Calu3 (cell line): Measurements from ENCODE around the gene ATP8A1. TPM values are rescaled to one million over a fixed set of nuclear protein-coding genes. Genes with fewer than 3 reads are reported as not detected.

Source experiments
- BruUV-seq: library from RNA; stranded (reverse); fragments of 400-500 nt; replicated peaks from 2 replicates; lab custom pipeline; 2021; lab: Mats Ljungman, UMichigan
- CTCF ChIA-PET: fragments of 300-600 bp; sonication (Branson Sonifier 250); formaldehyde crosslinking; loops from one replicate; lab custom pipeline; 2022; ENCODE audit warnings: antibody characterized with exemption; lab: Charles Lee
- DNase-seq: peaks from one replicate; pipeline ENCODE4 v3.0.0; 2022
- H3K27ac Mint-ChIP-seq: one replicate; pipeline ENCODE4 v1.8.0; 2022; ENCODE audit warnings: mixed read lengths; ENCODE audit not compliant: unreplicated experiment
- H3K27me3 Mint-ChIP-seq: one replicate; pipeline ENCODE4 v1.8.0; 2022; ENCODE audit warnings: mixed read lengths; ENCODE audit not compliant: unreplicated experiment
- H3K36me3 Mint-ChIP-seq: one replicate; pipeline ENCODE4 v1.8.0; 2022; ENCODE audit warnings: mild to moderate bottlenecking, moderate library complexity, mixed read lengths; ENCODE audit not compliant: insufficient read depth, unreplicated experiment
- H3K4me1 Mint-ChIP-seq: one replicate; pipeline ENCODE4 v1.8.0; 2022; ENCODE audit warnings: mild to moderate bottlenecking, low read depth, mixed read lengths; ENCODE audit not compliant: unreplicated experiment
- H3K4me3 Mint-ChIP-seq: one replicate; pipeline ENCODE4 v1.8.0; 2022; ENCODE audit warnings: mild to moderate bottlenecking, low read depth, moderate library complexity, mixed read lengths; ENCODE audit not compliant: unreplicated experiment
- H3K9me3 Mint-ChIP-seq: one replicate; pipeline ENCODE4 v1.8.0; 2022; ENCODE audit warnings: low read depth, mixed read lengths; ENCODE audit not compliant: unreplicated experiment
- CTCF ChIP-seq: fragments of 200-600 bp; IDR thresholded peaks from one replicate; pipeline ENCODE4 v1.8.0; 2022; ENCODE audit warnings: antibody characterized with exemption; ENCODE audit not compliant: unreplicated experiment
- intact Hi-C: fragments of 100-400 bp; cut with micrococcal nuclease; formaldehyde crosslinking; loops from one replicate; pipeline ENCODE4 v1.10.0; 2022; ENCODE audit not compliant: unreplicated experiment
- total RNA-seq: library from RNA; stranded (reverse); gene quantifications from 2 replicates; pipeline ENCODE4 v1.2.3, GENCODE V29; 2022

ATP8A1 gene
- total RNA-seq, 1 experiment from 2014 or later = 0.76 TPM

GRCh38 chr4:42512226-42512625, 144.7 kb downstream of the ATP8A1 start:
- Mint-ChIP-seq H3K4me1 (no peaks in the 10 kb centered on the region), H3K27ac (no peak overlapping the region), H3K27me3 (no peaks in the 10 kb centered on the region), H3K36me3 (no peaks in the 10 kb centered on the region), H3K9me3 (no peaks in the 10 kb centered on the region), H3K4me3 (no peak overlapping the region)
- DNase-seq = no peak
- no peak for TF ChIP-seq CTCF
- no TSS peak for BruUV-seq
- intact Hi-C loops = no loop called here
- CTCF ChIA-PET = no interaction called here

- intact Hi-C loops = no loop called here
- Mint-ChIP-seq H3K4me3 (no peak overlapping the region), H3K27me3 (no peaks in the 10 kb centered on the region), H3K9me3 (no peaks in the 10 kb centered on the region), H3K4me1 (no peaks in the 10 kb centered on the region), H3K36me3 (no peaks in the 10 kb centered on the region), H3K27ac (no peak overlapping the region)
- CTCF ChIA-PET = no interaction called here
- no peak for DNase-seq
- TF ChIP-seq CTCF = no peak
- BruUV-seq = no TSS peak
These were observed 146.7 kb downstream of the ATP8A1 start for GRCh38 chr4:42510225-42510624.

GRCh38 chr4:42501624-42502401, 155.1 kb downstream of the ATP8A1 start:
- intact Hi-C loops = no loop called here
- Mint-ChIP-seq H3K9me3 (no peaks in the 10 kb centered on the region), H3K27ac (no peak overlapping the region), H3K36me3 (no peaks in the 10 kb centered on the region), H3K4me1 (no peaks in the 10 kb centered on the region), H3K4me3 (no peak overlapping the region), H3K27me3 (no peaks in the 10 kb centered on the region)
- BruUV-seq = no TSS peak
- TF ChIP-seq CTCF = no peak
- CTCF ChIA-PET = no interaction called here
- DNase-seq = no peak

- Mint-ChIP-seq H3K9me3 (no peaks in the 10 kb centered on the region), H3K36me3 (no peaks in the 10 kb centered on the region), H3K4me3 (no peak overlapping the region), H3K27ac (no peak overlapping the region), H3K4me1 (no peaks in the 10 kb centered on the region), H3K27me3 (no peaks in the 10 kb centered on the region)
- CTCF ChIA-PET = no interaction called here
- BruUV-seq = no TSS peak
- no peak for TF ChIP-seq CTCF
- no peak for DNase-seq
- intact Hi-C loops = no loop called here
These were observed 158.9 kb downstream of the ATP8A1 start for GRCh38 chr4:42498040-42498439.
